Measurements from ENCODE around the gene MMAB. TPM values are rescaled to one million over a fixed set of nuclear protein-coding genes. Genes with fewer than 3 reads are reported as not detected.

MMAB gene
- polyA plus RNA-seq, 1 experiment = 22.2 TPM

GRCh38 chr12:109567967-109568366 lies 5.3 kb downstream of the MMAB start:
- no peak overlapping the region for H3K4me3 ChIP-seq (ENCODE audit: low read depth, low read length)
- DNase-seq (ENCODE audit: low read depth) = no peak
- no peak for TF ChIP-seq CTCF (IDR thresholded peaks at IDR 0.05; ENCODE audit: insufficient read depth, low read depth, low read length)
- peaks cover 1% of the 10 kb centered on the region for H3K36me3 ChIP-seq (ENCODE audit: control insufficient read depth, insufficient read depth, low read length)
- ChIA-PET CTCF (interaction anchor here (1.0 to 1.9 kb wide), 2 partner anchors 30 to 277 kb away, joined by 3 to 6 read pairs; no protein-coding TSS in a partner anchor), POLR2A (no interaction called here)
- no peaks in the 10 kb centered on the region for H3K27me3 ChIP-seq (ENCODE audit: control insufficient read depth, insufficient read depth, low read length)

GRCh38 chr12:109567296-109567695 lies 6.0 kb downstream of the MMAB start:
- Histone ChIP-seq H3K4me3 (ENCODE audit: low read depth, low read length) (no peak overlapping the region), H3K36me3 (ENCODE audit: control insufficient read depth, insufficient read depth, low read length) (peaks cover 1% of the 10 kb centered on the region), H3K27me3 (ENCODE audit: control insufficient read depth, insufficient read depth, low read length) (no peaks in the 10 kb centered on the region)
- no peak for TF ChIP-seq CTCF (IDR thresholded peaks at IDR 0.05; ENCODE audit: insufficient read depth, low read depth, low read length)
- ChIA-PET POLR2A (no interaction called here), CTCF (interaction anchor here (1.0 to 1.9 kb wide), 2 partner anchors 30 to 278 kb away, joined by 3 to 6 read pairs; no protein-coding TSS in a partner anchor)
- DNase-seq (ENCODE audit: low read depth) = no peak

GRCh38 chr12:109566424-109566823 lies 6.9 kb downstream of the MMAB start:
- H3K36me3 ChIP-seq (ENCODE audit: control insufficient read depth, insufficient read depth, low read length) = peaks cover 1% of the 10 kb centered on the region
- H3K4me3 ChIP-seq (ENCODE audit: low read depth, low read length) = no peak overlapping the region
- ChIA-PET POLR2A (no interaction called here), CTCF (interaction anchor here (0.5 to 2.3 kb wide), 2 partner anchors 31 to 282 kb away, joined by 3 to 7 read pairs; no protein-coding TSS in a partner anchor)
- H3K27me3 ChIP-seq (ENCODE audit: control insufficient read depth, insufficient read depth, low read length) = no peaks in the 10 kb centered on the region
- TF ChIP-seq CTCF (IDR thresholded peaks at IDR 0.05; ENCODE audit: insufficient read depth, low read depth, low read length) = no peak
- DNase-seq (ENCODE audit: low read depth) = no peak

GRCh38 chr12:109563291-109564284 lies 9.7 kb downstream of the MMAB start:
- no peak for TF ChIP-seq CTCF (IDR thresholded peaks at IDR 0.05; ENCODE audit: insufficient read depth, low read depth, low read length)
- ChIA-PET POLR2A (no interaction called here), CTCF (no interaction called here)
- Histone ChIP-seq H3K36me3 (ENCODE audit: control insufficient read depth, insufficient read depth, low read length) (peaks cover 1% of the 10 kb centered on the region), H3K4me3 (ENCODE audit: low read depth, low read length) (no peak overlapping the region), H3K27me3 (ENCODE audit: control insufficient read depth, insufficient read depth, low read length) (no peaks in the 10 kb centered on the region)
- no peak for DNase-seq (ENCODE audit: low read depth)

DNA sequence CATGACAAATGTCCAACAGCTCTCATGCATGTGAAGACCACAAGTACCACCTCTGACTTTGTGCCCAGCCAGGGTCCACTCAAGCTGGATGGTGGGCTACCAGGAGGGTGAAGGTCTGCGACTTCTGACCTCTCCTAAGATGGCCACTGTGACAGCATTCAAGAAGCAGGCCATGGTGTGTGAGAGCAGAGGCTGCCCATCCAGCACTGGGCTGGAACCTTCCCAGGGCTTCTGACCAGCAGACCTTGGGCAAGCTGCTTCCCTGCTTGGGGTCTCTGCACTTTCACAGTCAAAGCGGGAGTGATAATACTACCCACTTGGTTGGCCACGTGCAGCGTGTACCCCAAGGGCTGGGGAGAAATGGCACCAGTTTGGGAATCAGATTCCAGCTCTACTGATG lies 10.4 kb downstream of the MMAB start:
- Histone ChIP-seq H3K4me3 (ENCODE audit: low read depth, low read length) (no peak overlapping the region), H3K27me3 (ENCODE audit: control insufficient read depth, insufficient read depth, low read length) (no peaks in the 10 kb centered on the region), H3K36me3 (ENCODE audit: control insufficient read depth, insufficient read depth, low read length) (peaks cover 1% of the 10 kb centered on the region)
- no peak for DNase-seq (ENCODE audit: low read depth)
- no peak for TF ChIP-seq CTCF (IDR thresholded peaks at IDR 0.05; ENCODE audit: insufficient read depth, low read depth, low read length)
- ChIA-PET CTCF (no interaction called here), POLR2A (no interaction called here)
